ENCODE results near the gene XYLT1.
A peak's percentile ranks its signal among the peaks of the same experiment; 100 is the strongest.

Gene XYLT1

GRCh38 chr16:17328932-17329331 lies 141.8 kb downstream of the XYLT1 start:
- TF ChIP-seq PAX5 (IDR thresholded peaks at IDR 0.05; ENCODE audit: insufficient read depth, low read length, severe bottlenecking): no peak
- DNase-seq (ENCODE audit: insufficient read length, low spot score) (no peak), FAIRE-seq (no peak)

GRCh38 chr16:17327664-17328335 lies 143.0 kb downstream of the XYLT1 start:
- FAIRE-seq: no peak
- TF ChIP-seq POLR2A (IDR thresholded peaks at IDR 0.05; ENCODE audit: low read depth, low read length) (no peak), POLR2AphosphoS5 (IDR thresholded peaks at IDR 0.05; ENCODE audit: low read depth, low read length) (no peak), SPI1 (IDR thresholded peaks at IDR 0.05; ENCODE audit: low read depth, low read length) (no peak), TAF1 (IDR thresholded peaks at IDR 0.05; ENCODE audit: low read depth, low read length) (no peak), POU2F2 (IDR thresholded peaks at IDR 0.05; ENCODE audit: low read depth, low read length) (no peak), PAX5 (IDR thresholded peaks at IDR 0.05; ENCODE audit: insufficient read depth, low read length, severe bottlenecking) (no peak)
- DNase-seq (ENCODE audit: insufficient read length, low spot score): no peak

- TF ChIP-seq POU2F2 (IDR thresholded peaks at IDR 0.05; ENCODE audit: low read depth, low read length) (no peak), PAX5 (IDR thresholded peaks at IDR 0.05; ENCODE audit: insufficient read depth, low read length, severe bottlenecking) (no peak), POLR2AphosphoS5 (IDR thresholded peaks at IDR 0.05; ENCODE audit: low read depth, low read length) (no peak)
- DNase-seq (ENCODE audit: insufficient read length, low spot score) (no peak), FAIRE-seq (no peak)
Measured at GRCh38 chr16:17325476-17326143, 145.2 kb downstream of the XYLT1 start.

DNA sequence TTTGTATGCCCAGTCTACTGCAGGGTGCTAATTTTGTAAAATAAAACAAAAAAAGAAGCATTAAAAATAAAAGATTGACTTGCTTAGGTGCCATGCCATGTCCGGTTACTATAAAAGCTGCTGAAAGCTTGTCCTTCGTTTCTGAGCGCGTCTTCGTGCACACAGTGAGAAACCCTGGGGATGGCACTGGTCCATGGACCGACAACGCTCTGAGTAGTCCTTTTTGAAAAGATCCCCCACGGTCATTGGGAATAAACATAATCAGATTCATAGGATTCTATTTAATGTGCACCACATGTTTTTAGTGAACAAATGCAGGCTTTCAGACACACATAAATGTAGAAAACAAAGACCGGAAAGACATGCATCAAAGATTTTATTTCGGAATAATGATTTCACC lies 146.3 kb downstream of the XYLT1 start:
- DNase-seq (ENCODE audit: insufficient read length, low spot score) (no peak), FAIRE-seq (no peak)
- no peak for TF ChIP-seq POLR2A (IDR thresholded peaks at IDR 0.05; ENCODE audit: low read depth, low read length)
- no peak for TF ChIP-seq TAF1 (IDR thresholded peaks at IDR 0.05; ENCODE audit: low read depth, low read length)
- no peak for TF ChIP-seq SPI1 (IDR thresholded peaks at IDR 0.05; ENCODE audit: low read depth, low read length)
- no peak for TF ChIP-seq POU2F2 (IDR thresholded peaks at IDR 0.05; ENCODE audit: low read depth, low read length)
- no peak for TF ChIP-seq PAX5 (IDR thresholded peaks at IDR 0.05; ENCODE audit: insufficient read depth, low read length, severe bottlenecking)
- no peak for TF ChIP-seq POLR2AphosphoS5 (IDR thresholded peaks at IDR 0.05; ENCODE audit: low read depth, low read length)

DNA sequence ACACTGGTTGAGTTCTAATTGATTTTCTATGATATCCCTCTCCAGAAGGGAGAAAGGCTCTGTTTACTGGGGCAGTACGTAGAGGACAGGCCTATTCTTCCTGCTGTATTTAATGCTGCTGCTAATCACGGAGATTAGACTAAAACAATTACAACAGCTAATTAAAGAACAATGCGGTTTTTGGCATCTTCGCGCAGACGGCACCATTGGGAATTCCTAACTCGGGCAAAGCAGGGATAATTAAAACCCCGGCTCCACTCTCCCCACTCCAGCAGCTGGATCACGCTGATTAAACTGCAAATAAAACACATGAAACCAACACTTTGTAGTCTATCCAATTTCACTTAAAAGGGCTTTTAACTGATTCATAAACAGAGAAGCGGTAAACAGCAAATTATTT lies 147.6 kb downstream of the XYLT1 start:
- DNase-seq (ENCODE audit: insufficient read length, low spot score) (no peak), FAIRE-seq (no peak)
- TF ChIP-seq POLR2A (IDR thresholded peaks at IDR 0.05; ENCODE audit: low read depth, low read length) (no peak), SPI1 (IDR thresholded peaks at IDR 0.05; ENCODE audit: low read depth, low read length) (no peak), PAX5 (IDR thresholded peaks at IDR 0.05; ENCODE audit: insufficient read depth, low read length, severe bottlenecking) (no peak), POU2F2 (IDR thresholded peaks at IDR 0.05; ENCODE audit: low read depth, low read length) (no peak), POLR2AphosphoS5 (IDR thresholded peaks at IDR 0.05; ENCODE audit: low read depth, low read length) (no peak), TAF1 (IDR thresholded peaks at IDR 0.05; ENCODE audit: low read depth, low read length) (no peak)

DNA sequence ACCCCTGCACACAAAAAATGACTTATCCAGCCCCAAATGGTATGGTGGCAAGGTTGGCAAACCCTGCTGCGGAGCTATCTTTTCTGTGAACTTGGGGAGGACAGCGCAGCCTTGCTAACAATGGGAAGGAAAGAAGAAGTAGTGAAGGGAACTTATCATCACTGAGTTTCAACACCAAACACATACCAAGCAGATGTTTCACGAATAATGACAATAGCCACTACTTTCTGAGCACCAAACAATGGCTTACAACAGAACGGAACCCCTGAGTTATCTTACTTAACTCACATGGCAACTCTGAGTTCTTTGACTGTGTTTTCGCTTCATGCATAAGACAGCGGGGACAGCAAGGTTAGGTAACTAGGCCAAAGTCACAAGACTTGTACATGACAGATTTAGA lies 148.9 kb downstream of the XYLT1 start:
- FAIRE-seq (no peak), DNase-seq (ENCODE audit: insufficient read length, low spot score) (no peak)
- TF ChIP-seq POLR2AphosphoS5 (IDR thresholded peaks at IDR 0.05; ENCODE audit: low read depth, low read length): no peak
- no peak for TF ChIP-seq POLR2A (IDR thresholded peaks at IDR 0.05; ENCODE audit: low read depth, low read length)
- TF ChIP-seq TAF1 (IDR thresholded peaks at IDR 0.05; ENCODE audit: low read depth, low read length): no peak
- no peak for TF ChIP-seq PAX5 (IDR thresholded peaks at IDR 0.05; ENCODE audit: insufficient read depth, low read length, severe bottlenecking)
- TF ChIP-seq SPI1 (IDR thresholded peaks at IDR 0.05; ENCODE audit: low read depth, low read length): no peak
- no peak for TF ChIP-seq POU2F2 (IDR thresholded peaks at IDR 0.05; ENCODE audit: low read depth, low read length)

DNA sequence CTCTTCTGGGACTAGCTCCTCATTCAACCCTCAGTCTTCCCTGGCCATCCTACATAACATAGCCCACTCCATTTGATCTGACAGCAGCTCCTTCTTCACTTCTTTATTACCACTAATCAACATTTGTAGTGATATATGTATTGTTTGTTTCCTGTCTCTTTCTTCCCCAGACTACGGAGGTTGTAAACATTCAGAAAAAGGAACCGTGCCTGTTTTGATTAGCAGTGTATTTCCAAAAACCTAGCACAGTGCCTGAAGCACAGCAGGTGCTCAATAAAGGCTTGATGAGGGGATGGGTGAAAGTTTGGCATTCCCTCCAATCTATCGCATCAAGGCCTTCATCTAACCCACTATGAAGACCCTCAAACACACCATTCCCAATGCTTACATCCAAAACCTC lies 150.8 kb downstream of the XYLT1 start:
- FAIRE-seq (no peak), DNase-seq (ENCODE audit: insufficient read length, low spot score) (no peak)
- TF ChIP-seq TAF1 (IDR thresholded peaks at IDR 0.05; ENCODE audit: low read depth, low read length) (no peak), PAX5 (IDR thresholded peaks at IDR 0.05; ENCODE audit: insufficient read depth, low read length, severe bottlenecking) (no peak), SPI1 (IDR thresholded peaks at IDR 0.05; ENCODE audit: low read depth, low read length) (0 out of 2 replicates have a peak, but pooled peaks have one; percentile 14)

DNA sequence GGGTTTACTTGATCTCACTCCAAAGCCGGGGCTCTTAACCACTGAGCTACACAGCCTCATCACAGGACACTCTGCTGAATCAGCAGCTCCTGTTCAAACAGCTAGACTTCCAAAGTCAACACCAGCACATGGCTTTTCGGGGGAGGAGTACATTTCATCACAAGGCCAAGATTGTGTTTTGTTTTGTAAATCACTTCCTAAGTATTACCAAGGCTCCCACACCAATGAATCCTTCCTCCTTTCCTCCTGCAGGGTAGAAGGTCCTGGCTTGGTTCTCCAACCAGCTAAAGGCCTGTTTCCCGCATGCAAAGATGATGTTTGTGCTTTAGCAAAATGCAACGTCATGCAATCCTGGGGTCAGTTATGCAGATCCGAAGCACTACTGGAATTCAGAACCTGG lies 152.5 kb downstream of the XYLT1 start:
- TF ChIP-seq TAF1 (IDR thresholded peaks at IDR 0.05; ENCODE audit: low read depth, low read length) (no peak), POLR2A (IDR thresholded peaks at IDR 0.05; ENCODE audit: low read depth, low read length) (no peak), PAX5 (IDR thresholded peaks at IDR 0.05; ENCODE audit: insufficient read depth, low read length, severe bottlenecking) (no peak), POLR2AphosphoS5 (IDR thresholded peaks at IDR 0.05; ENCODE audit: low read depth, low read length) (no peak), POU2F2 (IDR thresholded peaks at IDR 0.05; ENCODE audit: low read depth, low read length) (no peak), SPI1 (IDR thresholded peaks at IDR 0.05; ENCODE audit: low read depth, low read length) (no peak)
- no peak for FAIRE-seq
- no peak for DNase-seq (ENCODE audit: insufficient read length, low spot score)

- FAIRE-seq: no peak
- no peak for TF ChIP-seq PAX5 (IDR thresholded peaks at IDR 0.05; ENCODE audit: insufficient read depth, low read length, severe bottlenecking)
- TF ChIP-seq POLR2A (IDR thresholded peaks at IDR 0.05; ENCODE audit: low read depth, low read length): no peak
- TF ChIP-seq SPI1 (IDR thresholded peaks at IDR 0.05; ENCODE audit: low read depth, low read length): no peak
- no peak for DNase-seq (ENCODE audit: insufficient read length, low spot score)
Measured at GRCh38 chr16:17316005-17316404, 154.8 kb downstream of the XYLT1 start.

GRCh38 chr16:17313793-17314547 lies 156.8 kb downstream of the XYLT1 start:
- no peak for DNase-seq (ENCODE audit: insufficient read length, low spot score)
- TF ChIP-seq POLR2AphosphoS5 (IDR thresholded peaks at IDR 0.05; ENCODE audit: low read depth, low read length): no peak
- TF ChIP-seq POU2F2 (IDR thresholded peaks at IDR 0.05; ENCODE audit: low read depth, low read length): no peak
- no peak for TF ChIP-seq PAX5 (IDR thresholded peaks at IDR 0.05; ENCODE audit: insufficient read depth, low read length, severe bottlenecking)
- no peak for TF ChIP-seq SPI1 (IDR thresholded peaks at IDR 0.05; ENCODE audit: low read depth, low read length)
- no peak for TF ChIP-seq TAF1 (IDR thresholded peaks at IDR 0.05; ENCODE audit: low read depth, low read length)
- TF ChIP-seq POLR2A (IDR thresholded peaks at IDR 0.05; ENCODE audit: low read depth, low read length): no peak

More at GRCh38 chr16:17313793-17314547, 156.8 kb downstream of the XYLT1 start:
- FAIRE-seq: no peak
